GM13977 (cell line): ENCODE data around the gene TSHZ2.

Experiments used
- DNase-seq: peaks from one replicate; pipeline ENCODE4 v3.0.0; 2012; ENCODE audit warnings: low spot score
- CTCF ChIP-seq: IDR thresholded peaks from 2 replicates; pipeline ENCODE4 v1.5.1; 2012; ENCODE audit warnings: mild to moderate bottlenecking, control low read depth; ENCODE audit not compliant: insufficient read depth; ENCODE audit errors: extremely low read depth, missing control alignments
- in situ Hi-C: fragments of 300-500 bp; cut with MboI; formaldehyde crosslinking; loops from one replicate; pipeline ENCODE4 v1.12.0; 2022; ENCODE audit warnings: low sequenced_read_pairs, low pct_unique_long_range_greater_than_20kb, mixed read lengths, inconsistent platforms; ENCODE audit not compliant: unreplicated experiment

The TSHZ2 gene

GRCh38 chr20:52945862-52946522, 26.2 kb upstream of the TSHZ2 start:
- in situ Hi-C loops, result no loop called here
- DNase-seq, result no peak
- TF ChIP-seq CTCF, result no peak

- TF ChIP-seq CTCF, result no peak
- in situ Hi-C loops, result no loop called here
- DNase-seq, result no peak
These were observed 23.7 kb upstream of the TSHZ2 start for GRCh38 chr20:52948491-52948890.

- no peak for TF ChIP-seq CTCF
- in situ Hi-C loops, result no loop called here
- DNase-seq, result no peak
These were observed 19.1 kb upstream of the TSHZ2 start for GRCh38 chr20:52953020-52953419.

GRCh38 chr20:52954849-52955248, 17.3 kb upstream of the TSHZ2 start:
- no peak for DNase-seq
- in situ Hi-C loops, result no loop called here
- no peak for TF ChIP-seq CTCF

- DNase-seq, result no peak
- in situ Hi-C loops, result no loop called here
- TF ChIP-seq CTCF, result no peak
These were observed 13.9 kb upstream of the TSHZ2 start for GRCh38 chr20:52958211-52958610.

- TF ChIP-seq CTCF, result no peak
- no peak for DNase-seq
- in situ Hi-C loops, result no loop called here
These were observed 13.0 kb upstream of the TSHZ2 start for GRCh38 chr20:52959125-52959524.
